HCT116 (cell line): ENCODE results near the gene HNRNPA2B1. TPM values are rescaled to one million over a fixed set of nuclear protein-coding genes. Genes with fewer than 3 reads are reported as not detected.

Experiments used
- ATAC-seq: fragments of 200-7000 bp; cut with Tn5 transposase; 2 replicates; pipeline ENCODE4 v1.9.1; 2020; ENCODE audit warnings: mild to moderate bottlenecking, moderate library complexity
- BruUV-seq: library from RNA; stranded (reverse); fragments of 400-500 nt; replicated peaks from 2 replicates; lab custom pipeline; 2021; lab: Mats Ljungman, UMichigan
- CTCF ChIA-PET: fragments of 300-600 bp; sonication (Branson Sonifier 250); formaldehyde crosslinking; loops from one replicate; lab custom pipeline; 2021; ENCODE audit warnings: antibody characterized with exemption; lab: Charles Lee
- POLR2A ChIA-PET: fragments of 300-600, 350-600 bp; sonication (Branson Sonifier 250); formaldehyde crosslinking; loops from one replicate; lab custom pipeline; 2021; ENCODE audit warnings: antibody characterized with exemption; lab: Charles Lee
- RAD21 ChIA-PET, 2 experiments: fragments of 300-600 bp; sonication (Branson Sonifier 250); formaldehyde crosslinking; loops; one replicate each; lab custom pipeline; 2023; ENCODE audit warnings: low total read pairs in 2 of 2; ENCODE audit not compliant: uncharacterized antibody in 2 of 2, unreplicated experiment in 2 of 2, low non-redundant PET in 1 of 2; lab: Charles Lee
- DNase-seq: peaks from one replicate; pipeline ENCODE4 v3.0.0-alpha.2; 2010; ENCODE audit warnings: low read depth, low spot score
- H2AFZ ChIP-seq: fragments of 200-600 bp; shearing (Covaris generic), sonication (generic); 2 replicates; pipeline ENCODE4 v1.6.1; 2017; ENCODE audit warnings: low read depth, mixed run types, mixed read lengths, antibody characterized with exemption, low read length; ENCODE audit not compliant: poor library complexity, severe bottlenecking
- H3K27ac ChIP-seq: 2 replicates; pipeline ENCODE4 v1.5.1; 2012; ENCODE audit warnings: low read depth, low read length
- H3K27me3 ChIP-seq: fragments of 200-600 bp; sonication (generic); 2 replicates; pipeline ENCODE4 v1.6.1; 2016; ENCODE audit warnings: mixed run types, low read length, mixed read lengths; ENCODE audit not compliant: insufficient read depth
- H3K36me3 ChIP-seq, 2 experiments: fragments of 200-500 bp in 1 of 2; fragments of 200-600 bp in 1 of 2; sonication (Bioruptor generic) in 1 of 2; sonication (generic) in 1 of 2; 2 replicates each; pipeline versions ENCODE4 v1.5.1 to v1.6.1; 2014 to 2016; ENCODE audit warnings: low read length in 2 of 2, inconsistent platforms in 1 of 2, mixed read lengths in 1 of 2, mixed run types in 1 of 2; ENCODE audit not compliant: insufficient read depth in 2 of 2, control insufficient read depth in 1 of 2
- H3K4me1 ChIP-seq, 2 experiments: fragments of 200-600 bp in 1 of 2; sonication (generic) in 1 of 2; 2 replicates each; pipeline versions ENCODE4 v1.5.1 to v1.6.1; 2012 to 2017; ENCODE audit warnings: low read length in 2 of 2, inconsistent platforms in 1 of 2, mild to moderate bottlenecking in 1 of 2, mixed read lengths in 1 of 2, mixed run types in 1 of 2, moderate library complexity in 1 of 2; ENCODE audit not compliant: insufficient read depth in 2 of 2, control insufficient read depth in 1 of 2
- H3K4me2 ChIP-seq: fragments of 200-600 bp; sonication (generic); 2 replicates; pipeline ENCODE4 v1.6.1; 2017; ENCODE audit warnings: mixed run types, low read length, mixed read lengths
- H3K4me3 ChIP-seq, 2 experiments: fragments of 200-600 bp in 1 of 2; sonication (generic) in 1 of 2; replicated peaks in 1 of 2; 2 replicates each; pipeline ENCODE4 v1.5.1; 2011 to 2016; ENCODE audit warnings: low read length in 2 of 2, control low read depth in 1 of 2, low read depth in 1 of 2, mild to moderate bottlenecking in 1 of 2, mixed read lengths in 1 of 2, mixed run types in 1 of 2
- H3K79me2 ChIP-seq: fragments of 200-600 bp; sonication (generic); 2 replicates; pipeline ENCODE4 v1.6.1; 2017; ENCODE audit warnings: mild to moderate bottlenecking, mixed run types, low read length, moderate library complexity, mixed read lengths; ENCODE audit not compliant: insufficient read depth
- H3K9ac ChIP-seq: fragments of 200-600 bp; sonication (generic); 2 replicates; pipeline ENCODE4 v1.6.1; 2016; ENCODE audit warnings: low read length, mixed read lengths
- H3K9me2 ChIP-seq: fragments of 200-600 bp; sonication (generic), shearing (Covaris generic); 2 replicates; pipeline ENCODE4 v1.6.1; 2017; ENCODE audit warnings: mixed run types, mild to moderate bottlenecking, moderate library complexity; ENCODE audit not compliant: insufficient read depth
- H3K9me3 ChIP-seq, 2 experiments: fragments of 200-500 bp in 1 of 2; fragments of 200-600 bp in 1 of 2; sonication (Bioruptor generic) in 1 of 2; sonication (generic) in 1 of 2; 2 replicates each; pipeline ENCODE4 v1.6.1; 2014 to 2017; ENCODE audit warnings: low read length in 2 of 2, mixed read lengths in 2 of 2, inconsistent platforms in 1 of 2, low read depth in 1 of 2, mild to moderate bottlenecking in 1 of 2, mixed run types in 1 of 2, moderate library complexity in 1 of 2; ENCODE audit not compliant: control insufficient read depth in 1 of 2, insufficient read depth in 1 of 2
- H4K20me1 ChIP-seq: fragments of 200-600 bp; sonication (generic), shearing (Covaris generic); 2 replicates; pipeline ENCODE4 v1.6.1; 2017; ENCODE audit warnings: mixed run types, mild to moderate bottlenecking, moderate library complexity; ENCODE audit not compliant: insufficient read depth
- CBX3 ChIP-seq: IDR thresholded peaks from 2 replicates; pipeline ENCODE4 v1.6.1; 2012; ENCODE audit warnings: low read depth
- CEBPB ChIP-seq: IDR thresholded peaks from 2 replicates; pipeline ENCODE4 v1.6.1; 2012; ENCODE audit warnings: low read depth
- CTCF ChIP-seq, 3 experiments: fragments of 200-600 bp in 1 of 3; sonication (generic) in 1 of 3; IDR thresholded peaks in 2 of 3; conservative IDR thresholded peaks in 1 of 3; 2 replicates each; pipeline ENCODE4 v1.5.1; 2012 to 2017; ENCODE audit warnings: low read depth in 2 of 3, low read length in 2 of 3, antibody characterized with exemption in 1 of 3, borderline replicate concordance in 1 of 3, control low read depth in 1 of 3, mild to moderate bottlenecking in 1 of 3, mixed read lengths in 1 of 3, mixed run types in 1 of 3, moderate library complexity in 1 of 3; ENCODE audit not compliant: insufficient read depth in 1 of 3
- EGR1 ChIP-seq: IDR thresholded peaks from 2 replicates; pipeline ENCODE4 v1.6.1; 2012; ENCODE audit warnings: low read depth
- ELF1 ChIP-seq: IDR thresholded peaks from 2 replicates; pipeline ENCODE4 v1.6.1; 2012; ENCODE audit warnings: low read depth, borderline replicate concordance
- EZH2 ChIP-seq: fragments of 200-600 bp; sonication (generic); IDR thresholded peaks from 2 replicates; pipeline ENCODE4 v1.6.1; 2017; ENCODE audit warnings: antibody characterized with exemption, mixed run types
- JUND ChIP-seq: IDR thresholded peaks from 2 replicates; pipeline ENCODE4 v1.6.1; 2012
- POLR2A ChIP-seq: IDR thresholded peaks from 2 replicates; pipeline ENCODE4 v1.7.0; 2011; ENCODE audit warnings: borderline replicate concordance; ENCODE audit not compliant: insufficient read depth, insufficient read length; ENCODE audit errors: extremely low read depth
- RAD21 ChIP-seq: IDR thresholded peaks from 2 replicates; pipeline ENCODE4 v1.6.1; 2012; ENCODE audit warnings: low read depth, mild to moderate bottlenecking
- SIN3A ChIP-seq: IDR thresholded peaks from 2 replicates; pipeline ENCODE4 v1.6.1; 2012; ENCODE audit warnings: low read depth
- SP1 ChIP-seq: IDR thresholded peaks from 2 replicates; pipeline ENCODE4 v1.6.1; 2012; ENCODE audit warnings: low read depth
- SRF ChIP-seq: IDR thresholded peaks from 2 replicates; pipeline ENCODE4 v1.6.1; 2012; ENCODE audit warnings: low read depth
- YY1 ChIP-seq: IDR thresholded peaks from 2 replicates; pipeline ENCODE4 v1.6.1; 2011; ENCODE audit warnings: low read length, low read depth, moderate library complexity, mild to moderate bottlenecking; ENCODE audit not compliant: insufficient replicate concordance; ENCODE audit errors: extremely low read depth
- ZBTB33 ChIP-seq: IDR thresholded peaks from 2 replicates; pipeline ENCODE4 v1.6.1; 2011; ENCODE audit warnings: mild to moderate bottlenecking, low read length, moderate library complexity; ENCODE audit not compliant: insufficient replicate concordance; ENCODE audit errors: extremely low read depth
- ZNF274 ChIP-seq: fragments of 200-500 bp; sonication (Bioruptor generic); IDR thresholded peaks from 2 replicates; pipeline ENCODE4 v1.6.1; 2014; ENCODE audit warnings: mild to moderate bottlenecking, low read depth, low read length, inconsistent platforms
- intact Hi-C: fragments of 100-400 bp; cut with micrococcal nuclease; formaldehyde crosslinking; loops from 2 replicates; pipeline ENCODE4 v1.10.0; 2022
- total RNA-seq: library from RNA; stranded (reverse); gene quantifications from one replicate; pipeline ENCODE4 v1.2.1, GENCODE V29; 2021; ENCODE audit not compliant: unreplicated experiment
- TF ChIP-seq, protein P1 (sequence below): IDR thresholded peaks from 2 replicates; pipeline ENCODE4 v1.6.1; 2012

The HNRNPA2B1 gene
- total RNA-seq, 1 experiment from 2014 or later, result 870 TPM

DNA sequence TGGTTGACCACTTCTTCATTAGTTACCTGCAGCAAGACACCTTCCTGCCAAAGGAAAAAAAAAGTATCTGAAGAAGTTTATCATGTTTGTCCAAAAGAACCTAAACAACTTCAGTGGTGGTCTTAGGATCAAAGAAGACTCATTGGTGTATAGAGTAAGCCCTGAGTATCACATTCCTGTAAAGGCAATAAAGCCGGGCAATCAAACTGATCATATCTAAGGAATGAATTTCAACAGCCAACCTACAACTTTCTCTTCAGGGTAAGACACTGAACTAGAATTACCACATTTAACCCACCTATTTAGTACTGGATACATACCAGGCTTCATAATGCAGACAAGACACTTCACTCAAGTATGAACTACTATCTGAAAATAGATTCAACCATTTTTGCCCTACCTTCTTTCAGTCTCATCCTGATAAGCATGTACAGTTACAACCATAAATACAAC is 10.1 kb downstream of the HNRNPA2B1 start:
- no peak for ATAC-seq
- no peak overlapping the region for H3K4me3 ChIP-seq
- peaks cover 64% of the 10 kb centered on the region for H3K79me2 ChIP-seq
- H3K36me3 ChIP-seq, result peaks cover 61 to 64% of the 10 kb centered on the region in 2 experiments
- POLR2A ChIA-PET, result interaction anchor here (2.3 kb wide), 1 partner anchor 10 kb away, joined by 12 read pairs; the partner anchor contains the start of gene HNRNPA2B1
- no peak for DNase-seq
- RAD21 ChIA-PET, result no interaction called here
- no TSS peak for BruUV-seq
- intact Hi-C loops, result no loop called here
- H2AFZ ChIP-seq, result no peak overlapping the region
- CTCF ChIA-PET, result no interaction called here
- no peaks in the 10 kb centered on the region for H3K27me3 ChIP-seq
- H3K4me1 ChIP-seq, result no peaks in the 10 kb centered on the region
- H3K9ac ChIP-seq, result no peak overlapping the region
- H4K20me1 ChIP-seq, result peaks cover 85% of the 10 kb centered on the region
- no peak overlapping the region for H3K4me2 ChIP-seq
- H3K9me2 ChIP-seq, result no peaks in the 10 kb centered on the region
- no peak overlapping the region for H3K27ac ChIP-seq
- H3K9me3 ChIP-seq, result no peaks in the 10 kb centered on the region
- TF ChIP-seq POLR2A (no peak), CEBPB (no peak), ELF1 (no peak), SRF (no peak), ZNF274 (no peak), ZBTB33 (no peak), RAD21 (no peak), JUND (no peak), CBX3 (no peak), EZH2 (no peak), SP1 (no peak), SIN3A (no peak), EGR1 (no peak), YY1 (no peak), CTCF (IDR thresholded peaks at IDR 0.05 in 2 of 3, conservative IDR thresholded peaks at IDR 0.05 in 1 of 3; ENCODE audit: borderline replicate concordance in 1 of 3, insufficient read depth in 1 of 3, low read depth in 2 of 3, low read length in 2 of 3) (no peak)
- TF ChIP-seq, protein P1, sequence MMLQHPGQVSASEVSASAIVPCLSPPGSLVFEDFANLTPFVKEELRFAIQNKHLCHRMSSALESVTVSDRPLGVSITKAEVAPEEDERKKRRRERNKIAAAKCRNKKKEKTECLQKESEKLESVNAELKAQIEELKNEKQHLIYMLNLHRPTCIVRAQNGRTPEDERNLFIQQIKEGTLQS, result no peak
